ENCODE results near the gene GPR137. TPM values are rescaled to one million over a fixed set of nuclear protein-coding genes. Genes with fewer than 3 reads are reported as not detected.

Gene GPR137
- total and polyA plus RNA-seq, 9 of the 15 experiments (the other 6 are each of a cell fraction or from before 2014, with no cell fraction given), result 0.32 to 26.7 (median 10.7) TPM

DNA sequence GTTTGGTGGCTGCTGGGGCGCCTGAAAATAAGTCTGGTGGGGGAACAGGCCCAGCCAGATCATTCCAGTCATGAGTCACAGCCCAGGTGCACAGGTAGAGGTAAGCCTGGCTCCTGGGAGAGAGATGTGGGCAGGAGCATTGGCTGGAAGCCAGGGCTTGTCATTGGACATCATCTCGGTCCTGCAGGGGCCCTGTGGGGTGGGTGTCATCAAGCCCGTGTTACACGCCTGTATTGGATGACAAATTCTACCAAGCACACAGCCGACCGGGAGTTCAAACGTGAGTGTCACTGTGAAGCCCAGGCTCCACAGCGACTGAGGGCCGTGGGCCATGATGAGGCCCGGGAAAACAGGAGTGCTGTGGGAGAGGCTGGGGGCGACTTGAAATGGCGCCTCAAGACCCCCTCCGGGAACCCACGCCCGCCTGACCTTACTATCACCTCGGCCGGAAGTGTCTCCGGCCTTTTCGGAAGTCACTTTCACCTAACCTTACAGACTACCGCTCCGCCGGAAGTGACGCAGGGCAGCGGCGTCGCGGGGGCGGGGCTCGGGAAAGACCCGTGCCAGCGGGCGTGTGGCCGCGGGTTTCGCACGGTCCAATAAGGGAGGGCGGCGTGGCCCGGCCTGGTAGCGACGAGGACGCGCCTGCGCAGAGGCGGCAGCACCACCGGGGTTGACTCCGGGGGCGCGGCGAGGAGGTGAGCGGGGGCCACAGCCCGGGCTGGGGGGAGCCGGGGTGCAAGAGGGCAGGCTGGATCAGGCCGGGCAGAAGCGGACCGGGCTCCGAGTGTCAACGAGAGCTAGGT is 45.0 kb upstream of the GPR137 start, which contains the start of gene FKBP2 (continued):
- TF ChIP-seq ZNF609 (CRISPR knock-in tag; IDR thresholded peaks at IDR 0.05; ENCODE audit: borderline replicate concordance) (no peak), SETDB1 (IDR thresholded peaks at IDR 0.05; ENCODE audit: low read length) (no peak), STAT5B (CRISPR knock-in tag; IDR thresholded peaks at IDR 0.05) (no peak), ETV6 (IDR thresholded peaks at IDR 0.05; ENCODE audit: borderline replicate concordance in 1 of 2, low read depth in 2 of 2, low read length in 1 of 2) (peak; percentile 55 to 67; a peak in 3 of 4 replicates), ETV6 (CRISPR knock-in tag; IDR thresholded peaks at IDR 0.05; ENCODE audit: borderline replicate concordance) (no peak), POLR2A (conservative IDR thresholded peaks at IDR 0.05) (peak; percentile 97), ELK3 (CRISPR knock-in tag; IDR thresholded peaks at IDR 0.05) (0 out of 2 replicates have a peak, but pooled peaks have one; percentile 9)
- TF ChIP-seq, protein P1, sequence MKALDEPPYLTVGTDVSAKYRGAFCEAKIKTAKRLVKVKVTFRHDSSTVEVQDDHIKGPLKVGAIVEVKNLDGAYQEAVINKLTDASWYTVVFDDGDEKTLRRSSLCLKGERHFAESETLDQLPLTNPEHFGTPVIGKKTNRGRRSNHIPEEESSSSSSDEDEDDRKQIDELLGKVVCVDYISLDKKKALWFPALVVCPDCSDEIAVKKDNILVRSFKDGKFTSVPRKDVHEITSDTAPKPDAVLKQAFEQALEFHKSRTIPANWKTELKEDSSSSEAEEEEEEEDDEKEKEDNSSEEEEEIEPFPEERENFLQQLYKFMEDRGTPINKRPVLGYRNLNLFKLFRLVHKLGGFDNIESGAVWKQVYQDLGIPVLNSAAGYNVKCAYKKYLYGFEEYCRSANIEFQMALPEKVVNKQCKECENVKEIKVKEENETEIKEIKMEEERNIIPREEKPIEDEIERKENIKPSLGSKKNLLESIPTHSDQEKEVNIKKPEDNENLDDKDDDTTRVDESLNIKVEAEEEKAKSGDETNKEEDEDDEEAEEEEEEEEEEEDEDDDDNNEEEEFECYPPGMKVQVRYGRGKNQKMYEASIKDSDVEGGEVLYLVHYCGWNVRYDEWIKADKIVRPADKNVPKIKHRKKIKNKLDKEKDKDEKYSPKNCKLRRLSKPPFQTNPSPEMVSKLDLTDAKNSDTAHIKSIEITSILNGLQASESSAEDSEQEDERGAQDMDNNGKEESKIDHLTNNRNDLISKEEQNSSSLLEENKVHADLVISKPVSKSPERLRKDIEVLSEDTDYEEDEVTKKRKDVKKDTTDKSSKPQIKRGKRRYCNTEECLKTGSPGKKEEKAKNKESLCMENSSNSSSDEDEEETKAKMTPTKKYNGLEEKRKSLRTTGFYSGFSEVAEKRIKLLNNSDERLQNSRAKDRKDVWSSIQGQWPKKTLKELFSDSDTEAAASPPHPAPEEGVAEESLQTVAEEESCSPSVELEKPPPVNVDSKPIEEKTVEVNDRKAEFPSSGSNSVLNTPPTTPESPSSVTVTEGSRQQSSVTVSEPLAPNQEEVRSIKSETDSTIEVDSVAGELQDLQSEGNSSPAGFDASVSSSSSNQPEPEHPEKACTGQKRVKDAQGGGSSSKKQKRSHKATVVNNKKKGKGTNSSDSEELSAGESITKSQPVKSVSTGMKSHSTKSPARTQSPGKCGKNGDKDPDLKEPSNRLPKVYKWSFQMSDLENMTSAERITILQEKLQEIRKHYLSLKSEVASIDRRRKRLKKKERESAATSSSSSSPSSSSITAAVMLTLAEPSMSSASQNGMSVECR (CRISPR knock-in tag; IDR thresholded peaks at IDR 0.05), result no peak; the same call in none of the 2 replicates
- TF ChIP-seq, protein P2, sequence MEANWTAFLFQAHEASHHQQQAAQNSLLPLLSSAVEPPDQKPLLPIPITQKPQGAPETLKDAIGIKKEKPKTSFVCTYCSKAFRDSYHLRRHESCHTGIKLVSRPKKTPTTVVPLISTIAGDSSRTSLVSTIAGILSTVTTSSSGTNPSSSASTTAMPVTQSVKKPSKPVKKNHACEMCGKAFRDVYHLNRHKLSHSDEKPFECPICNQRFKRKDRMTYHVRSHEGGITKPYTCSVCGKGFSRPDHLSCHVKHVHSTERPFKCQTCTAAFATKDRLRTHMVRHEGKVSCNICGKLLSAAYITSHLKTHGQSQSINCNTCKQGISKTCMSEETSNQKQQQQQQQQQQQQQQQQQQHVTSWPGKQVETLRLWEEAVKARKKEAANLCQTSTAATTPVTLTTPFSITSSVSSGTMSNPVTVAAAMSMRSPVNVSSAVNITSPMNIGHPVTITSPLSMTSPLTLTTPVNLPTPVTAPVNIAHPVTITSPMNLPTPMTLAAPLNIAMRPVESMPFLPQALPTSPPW (CRISPR knock-in tag; IDR thresholded peaks at IDR 0.05), result peak; percentile 79
- TF ChIP-seq, protein P3, sequence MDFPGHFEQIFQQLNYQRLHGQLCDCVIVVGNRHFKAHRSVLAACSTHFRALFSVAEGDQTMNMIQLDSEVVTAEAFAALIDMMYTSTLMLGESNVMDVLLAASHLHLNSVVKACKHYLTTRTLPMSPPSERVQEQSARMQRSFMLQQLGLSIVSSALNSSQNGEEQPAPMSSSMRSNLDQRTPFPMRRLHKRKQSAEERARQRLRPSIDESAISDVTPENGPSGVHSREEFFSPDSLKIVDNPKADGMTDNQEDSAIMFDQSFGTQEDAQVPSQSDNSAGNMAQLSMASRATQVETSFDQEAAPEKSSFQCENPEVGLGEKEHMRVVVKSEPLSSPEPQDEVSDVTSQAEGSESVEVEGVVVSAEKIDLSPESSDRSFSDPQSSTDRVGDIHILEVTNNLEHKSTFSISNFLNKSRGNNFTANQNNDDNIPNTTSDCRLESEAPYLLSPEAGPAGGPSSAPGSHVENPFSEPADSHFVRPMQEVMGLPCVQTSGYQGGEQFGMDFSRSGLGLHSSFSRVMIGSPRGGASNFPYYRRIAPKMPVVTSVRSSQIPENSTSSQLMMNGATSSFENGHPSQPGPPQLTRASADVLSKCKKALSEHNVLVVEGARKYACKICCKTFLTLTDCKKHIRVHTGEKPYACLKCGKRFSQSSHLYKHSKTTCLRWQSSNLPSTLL (IDR thresholded peaks at IDR 0.05), result no peak
- TF ChIP-seq, protein P4, sequence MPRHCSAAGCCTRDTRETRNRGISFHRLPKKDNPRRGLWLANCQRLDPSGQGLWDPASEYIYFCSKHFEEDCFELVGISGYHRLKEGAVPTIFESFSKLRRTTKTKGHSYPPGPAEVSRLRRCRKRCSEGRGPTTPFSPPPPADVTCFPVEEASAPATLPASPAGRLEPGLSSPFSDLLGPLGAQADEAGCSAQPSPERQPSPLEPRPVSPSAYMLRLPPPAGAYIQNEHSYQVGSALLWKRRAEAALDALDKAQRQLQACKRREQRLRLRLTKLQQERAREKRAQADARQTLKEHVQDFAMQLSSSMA (CRISPR knock-in tag; IDR thresholded peaks at IDR 0.05), result peak; percentile 68; the same call in 1 of the 2 replicates
